GM23338 (cell line): ENCODE measurements around the gene ADCY1. TPM values are rescaled to one million over a fixed set of nuclear protein-coding genes. Genes with fewer than 3 reads are reported as not detected.

ENCODE experiments used
- ATAC-seq: fragments of 200-7000 bp; cut with Tn5 transposase; 3 replicates; pipeline ENCODE4 v1.9.1; 2020
- DNase-seq: peaks from one replicate; pipeline ENCODE4 v3.0.0-alpha.2; 2015; ENCODE audit warnings: low spot score
- H2AFZ ChIP-seq: fragments of 200-600 bp; sonication (generic); 2 replicates; pipeline ENCODE4 v1.8.0; 2016; ENCODE audit warnings: antibody characterized with exemption, mild to moderate bottlenecking, moderate library complexity
- H3F3A ChIP-seq: fragments of 200-600 bp; sonication (generic); replicated peaks from 2 replicates; pipeline ENCODE4 v1.8.0; 2017; ENCODE audit warnings: antibody characterized with exemption, mixed run types, low read depth
- H3K27ac ChIP-seq: fragments of 200-600 bp; sonication (generic); 2 replicates; pipeline ENCODE4 v1.6.1; 2016; ENCODE audit warnings: low read depth
- H3K27me3 ChIP-seq: fragments of 200-600 bp; sonication (generic); 2 replicates; pipeline ENCODE4 v1.8.0; 2016; ENCODE audit warnings: mild to moderate bottlenecking, mixed run types, moderate library complexity; ENCODE audit not compliant: insufficient read depth
- H3K36me3 ChIP-seq: fragments of 200-600 bp; sonication (generic); 2 replicates; pipeline ENCODE4 v1.8.0; 2016; ENCODE audit warnings: mild to moderate bottlenecking; ENCODE audit not compliant: insufficient read depth
- H3K4me1 ChIP-seq: fragments of 200-600 bp; sonication (generic); 2 replicates; pipeline ENCODE4 v1.8.0; 2016; ENCODE audit warnings: mild to moderate bottlenecking, moderate library complexity; ENCODE audit not compliant: insufficient read depth
- H3K4me2 ChIP-seq: fragments of 200-600 bp; sonication (generic); 2 replicates; pipeline ENCODE4 v1.7.1; 2017; ENCODE audit warnings: mixed run types
- H3K4me3 ChIP-seq: fragments of 200-600 bp; sonication (generic); 2 replicates; pipeline ENCODE4 v1.6.1; 2016; ENCODE audit warnings: mixed run types
- H3K79me2 ChIP-seq: fragments of 200-600 bp; sonication (generic); replicated peaks from 2 replicates; pipeline ENCODE4 v1.8.0; 2017; ENCODE audit warnings: mild to moderate bottlenecking; ENCODE audit not compliant: insufficient read depth
- H3K9me2 ChIP-seq: fragments of 200-600 bp; sonication (generic); 2 replicates; pipeline ENCODE4 v1.8.0; 2017; ENCODE audit not compliant: insufficient read depth
- H4K20me1 ChIP-seq: fragments of 200-600 bp; sonication (generic); replicated peaks from 2 replicates; pipeline ENCODE4 v1.8.0; 2017; ENCODE audit warnings: mild to moderate bottlenecking; ENCODE audit not compliant: insufficient read depth
- H3K27ac Mint-ChIP-seq: 2 replicates; pipeline ENCODE4 v1.8.0; 2020; ENCODE audit warnings: inconsistent platforms, mild to moderate bottlenecking, moderate library complexity, mixed read lengths
- H3K27me3 Mint-ChIP-seq: 3 replicates; pipeline ENCODE4 v1.8.0; 2022; ENCODE audit warnings: low read depth, mild to moderate bottlenecking, moderate library complexity, mixed read lengths, inconsistent platforms; ENCODE audit not compliant: insufficient read depth, poor library complexity
- H3K36me3 Mint-ChIP-seq: 3 replicates; pipeline ENCODE4 v1.8.0; 2021; ENCODE audit warnings: low read depth, mild to moderate bottlenecking, inconsistent platforms, moderate library complexity, mixed read lengths
- H3K4me1 Mint-ChIP-seq: 3 replicates; pipeline ENCODE4 v1.8.0; 2020; ENCODE audit warnings: mild to moderate bottlenecking, inconsistent platforms, mixed read lengths
- H3K4me3 Mint-ChIP-seq: 3 replicates; pipeline ENCODE4 v1.8.0; 2021; ENCODE audit warnings: moderate library complexity, mild to moderate bottlenecking, inconsistent platforms, mixed read lengths
- H3K9me3 Mint-ChIP-seq: 3 replicates; pipeline ENCODE4 v1.8.0; 2020; ENCODE audit warnings: moderate library complexity, mild to moderate bottlenecking, inconsistent platforms, mixed read lengths
- CREB1 ChIP-seq: fragments of 250-450 bp; sonication (Bioruptor Pico); IDR thresholded peaks from 2 replicates; pipeline ENCODE4 v1.5.0; 2020; ENCODE audit warnings: low read depth, mild to moderate bottlenecking, moderate library complexity
- CTCF ChIP-seq, 2 experiments: fragments of 200-600 bp in 1 of 2; sonication (generic) in 1 of 2; conservative IDR thresholded peaks; 2 replicates each; pipeline versions ENCODE4 v1.5.1 to v1.6.1; 2016 to 2017; ENCODE audit warnings: antibody characterized with exemption in 2 of 2, low read depth in 2 of 2, mild to moderate bottlenecking in 2 of 2, moderate library complexity in 1 of 2
- ETS1 ChIP-seq: IDR thresholded peaks from 2 replicates; pipeline ENCODE4 v1.6.1; 2016; ENCODE audit warnings: antibody characterized with exemption
- NANOG ChIP-seq: IDR thresholded peaks from 2 replicates; pipeline ENCODE4 v1.6.1; 2016; ENCODE audit warnings: antibody characterized with exemption, borderline replicate concordance
- POLR2AphosphoS5 ChIP-seq: IDR thresholded peaks from 2 replicates; pipeline ENCODE4 v1.6.1; 2016; ENCODE audit warnings: antibody characterized with exemption, low read depth
- ZNF114 ChIP-seq: fragments of 250-450 bp; sonication (Bioruptor Pico); IDR thresholded peaks from 2 replicates; pipeline ENCODE4 v1.5.0; 2020; ENCODE audit warnings: mild to moderate bottlenecking, moderate library complexity
- ZNF462 ChIP-seq: fragments of 250-450 bp; sonication (Bioruptor Pico); IDR thresholded peaks from 2 replicates; pipeline ENCODE4 v1.5.0; 2020; ENCODE audit warnings: mild to moderate bottlenecking, moderate library complexity
- polyA plus RNA-seq: library from polyadenylated mRNA; unstranded; fragments of >200 nt; fragmentation: Nextera tagmentation; extraction: Ambion mirVana; gene quantifications from 2 replicates; pipeline ENCODE4 v1.2.1, GENCODE V29; 2016
- total RNA-seq: library from RNA; depleted of rRNA; stranded (reverse); fragments of >200 nt; shearing (Covaris generic); gene quantifications from 2 replicates; pipeline ENCODE4 v1.2.3, GENCODE V29; 2014

ADCY1 gene
- total and polyA plus RNA-seq, 2 experiments from 2014 or later, result 2.3 to 18.7 TPM

- TF ChIP-seq ZNF462, result no peak
- TF ChIP-seq POLR2AphosphoS5, result no peak
Observed at GRCh38 chr7:45638916-45639315, 64.7 kb downstream of the ADCY1 start (continued).

GRCh38 chr7:45642044-45642443 lies 67.9 kb downstream of the ADCY1 start:
- H3K4me1 ChIP-seq, result no peaks in the 10 kb centered on the region

More at GRCh38 chr7:45642044-45642443, 67.9 kb downstream of the ADCY1 start:
- Histone ChIP-seq H3K4me2 (no peak overlapping the region), H3K9me2 (no peaks in the 10 kb centered on the region), H3K36me3 (no peaks in the 10 kb centered on the region), H4K20me1 (no peaks in the 10 kb centered on the region), H2AFZ (no peak overlapping the region), H3K27me3 (no peaks in the 10 kb centered on the region), H3K27ac (no peak overlapping the region), H3F3A (no peaks in the 10 kb centered on the region), H3K4me3 (no peak overlapping the region), H3K79me2 (no peaks in the 10 kb centered on the region)
- ATAC-seq (peak; percentile 58), DNase-seq (no peak)
- H3K27ac Mint-ChIP-seq, result no peak overlapping the region
- TF ChIP-seq CTCF (conservative IDR thresholded peaks at IDR 0.05; ENCODE audit: low read depth in 2 of 2) (no peak), POLR2AphosphoS5 (no peak), ETS1 (no peak), ZNF114 (CRISPR knock-in tag) (no peak), CREB1 (CRISPR knock-in tag) (no peak), NANOG (no peak)
- H3K36me3 Mint-ChIP-seq, result no peaks in the 10 kb centered on the region; the same call in 2 of the 3 replicates
- H3K27me3 Mint-ChIP-seq, result no peaks in the 10 kb centered on the region
- H3K9me3 Mint-ChIP-seq, result peaks cover 4% of the 10 kb centered on the region; the same call in 1 of the 3 replicates
- H3K4me1 Mint-ChIP-seq, result peaks cover 3% of the 10 kb centered on the region; the same call in 2 of the 3 replicates
- no peak overlapping the region for H3K4me3 Mint-ChIP-seq
